T follicular helper cell (primary cell): ENCODE data around the gene ATOH8.

ENCODE experiments used
- DNase-seq: peaks from one replicate; pipeline ENCODE4 v3.0.0-alpha.2; 2020; ENCODE audit warnings: low read depth

Gene ATOH8

DNA sequence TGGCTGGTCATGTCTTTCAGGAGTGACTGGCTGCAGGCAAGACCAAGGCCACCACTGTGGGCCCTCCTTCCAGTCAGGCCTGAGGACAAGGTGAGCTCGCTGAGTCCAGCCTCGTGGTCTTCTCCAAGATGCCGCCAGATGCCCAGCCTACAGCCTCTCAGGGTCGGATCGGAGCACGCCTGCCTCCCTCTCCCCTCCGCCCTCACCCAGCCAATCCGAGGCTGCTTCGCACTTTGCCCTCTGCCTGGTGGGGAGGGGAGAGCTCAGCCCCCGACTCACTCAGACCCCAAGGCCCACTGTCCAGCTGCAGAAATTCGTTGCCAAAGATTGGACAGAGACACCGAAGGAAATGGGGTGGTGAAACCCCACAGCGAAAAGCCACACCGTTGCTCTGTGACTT lies 33.1 kb downstream of the ATOH8 start:
- DNase-seq = no peak

DNA sequence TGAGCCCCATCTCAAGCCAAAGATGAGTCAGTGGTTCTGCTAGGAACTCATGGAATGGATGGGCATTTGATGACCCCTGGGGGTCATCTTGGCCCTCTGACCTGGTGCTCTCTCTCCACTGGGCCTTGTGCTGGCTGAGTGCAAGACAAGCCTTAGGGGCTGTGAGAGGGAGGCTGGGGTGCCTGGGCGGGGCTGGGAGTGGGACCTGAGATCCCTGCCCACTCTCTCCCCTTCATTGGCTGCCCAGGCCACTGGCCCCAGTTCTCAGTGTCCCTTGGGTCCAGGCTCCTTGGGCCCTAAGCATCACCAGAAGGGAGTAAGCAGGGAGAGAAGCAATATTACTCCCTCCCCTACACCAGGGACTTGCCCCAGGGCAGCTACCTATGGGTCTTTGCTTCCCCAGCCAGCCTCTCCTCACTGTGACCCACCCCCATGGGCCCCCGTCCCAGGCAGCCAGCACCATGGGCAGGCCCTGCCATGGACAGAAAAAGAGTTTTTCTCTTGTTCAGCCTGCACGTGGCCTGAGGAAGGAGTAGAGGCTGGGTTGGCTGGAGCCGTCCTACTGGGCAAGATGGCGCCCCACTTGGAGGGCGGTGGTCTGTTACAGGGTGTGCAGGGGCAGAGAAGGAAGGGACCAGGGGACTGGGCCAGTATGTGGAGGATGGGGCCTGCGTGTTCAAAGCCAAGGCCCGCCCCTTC lies 33.6 kb downstream of the ATOH8 start:
- no peak for DNase-seq

DNA sequence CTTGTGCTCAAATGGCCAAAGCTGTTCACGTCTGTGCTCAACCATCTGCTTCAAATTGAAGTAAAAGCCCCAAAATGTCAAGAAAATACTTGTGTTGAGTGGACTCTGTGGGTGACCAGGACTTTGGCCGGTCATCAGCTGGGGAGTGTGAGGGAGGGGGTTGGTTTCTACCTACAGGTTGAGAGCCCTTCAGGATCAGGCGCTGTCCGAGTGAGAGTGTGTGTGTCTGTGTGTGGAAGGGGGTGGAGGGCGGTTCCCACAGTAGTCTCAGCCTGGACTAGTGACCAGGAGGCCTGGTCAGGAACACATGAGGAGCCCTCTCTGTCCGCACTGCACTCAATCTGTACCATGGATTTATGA lies 34.2 kb downstream of the ATOH8 start:
- no peak for DNase-seq

DNA sequence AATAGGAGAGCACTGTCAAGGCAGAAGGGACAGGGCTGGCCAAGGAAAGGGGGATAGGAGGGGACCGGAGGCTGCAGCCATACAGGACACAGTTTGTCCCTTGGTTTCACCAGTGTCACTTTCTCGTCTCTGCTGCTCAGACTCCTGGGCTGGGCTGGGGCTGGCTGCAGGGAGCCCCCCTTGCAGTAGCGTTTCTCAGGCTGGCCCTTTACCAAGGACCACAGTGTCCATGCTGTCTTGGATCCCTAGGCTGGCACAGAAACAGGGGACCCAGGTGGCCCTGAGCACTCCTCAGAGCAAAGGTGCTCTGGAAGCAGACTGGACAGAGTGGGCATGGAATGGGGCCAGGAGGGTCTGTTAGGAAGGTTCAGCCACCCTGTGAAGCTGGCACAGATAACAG lies 34.8 kb downstream of the ATOH8 start:
- no peak for DNase-seq

DNA sequence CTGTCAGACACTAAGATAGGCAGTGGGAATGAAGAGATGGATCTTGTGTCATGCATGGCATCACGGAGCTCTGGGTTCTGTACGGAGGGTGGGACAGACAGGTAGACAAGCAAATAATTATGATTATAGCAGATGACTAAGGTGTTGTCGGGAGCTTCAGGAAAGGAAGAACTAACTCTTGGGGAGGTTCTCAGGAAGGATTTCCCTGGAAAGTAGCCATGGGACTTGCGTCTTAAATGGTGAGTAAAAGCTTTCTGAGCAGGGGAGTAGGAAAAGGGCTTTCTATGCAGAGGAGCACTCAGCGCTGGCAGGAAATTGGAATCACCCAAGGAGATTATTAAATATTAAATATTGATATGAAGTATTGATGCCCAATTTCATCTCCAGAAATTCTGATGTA lies 35.5 kb downstream of the ATOH8 start:
- no peak for DNase-seq

DNA sequence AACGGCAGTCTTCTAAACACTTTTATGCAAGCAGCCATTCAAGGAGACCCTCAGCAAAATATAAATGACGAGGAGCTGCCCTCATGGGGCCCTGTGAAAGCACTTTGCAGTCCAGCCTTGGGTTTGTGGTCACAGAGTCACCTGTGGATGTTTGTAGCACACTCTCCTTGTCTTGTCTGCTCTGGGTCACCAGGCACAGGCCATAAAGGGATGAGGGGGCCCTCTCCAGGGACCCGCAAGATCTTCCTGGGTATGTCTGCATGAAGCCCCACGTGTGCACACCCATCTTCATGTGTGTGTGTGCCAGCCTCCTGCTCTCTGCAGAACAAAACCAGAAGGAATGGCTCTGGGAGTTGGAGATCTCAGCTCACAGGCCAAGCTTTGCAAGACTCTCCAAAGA lies 36.2 kb downstream of the ATOH8 start:
- no peak for DNase-seq

DNA sequence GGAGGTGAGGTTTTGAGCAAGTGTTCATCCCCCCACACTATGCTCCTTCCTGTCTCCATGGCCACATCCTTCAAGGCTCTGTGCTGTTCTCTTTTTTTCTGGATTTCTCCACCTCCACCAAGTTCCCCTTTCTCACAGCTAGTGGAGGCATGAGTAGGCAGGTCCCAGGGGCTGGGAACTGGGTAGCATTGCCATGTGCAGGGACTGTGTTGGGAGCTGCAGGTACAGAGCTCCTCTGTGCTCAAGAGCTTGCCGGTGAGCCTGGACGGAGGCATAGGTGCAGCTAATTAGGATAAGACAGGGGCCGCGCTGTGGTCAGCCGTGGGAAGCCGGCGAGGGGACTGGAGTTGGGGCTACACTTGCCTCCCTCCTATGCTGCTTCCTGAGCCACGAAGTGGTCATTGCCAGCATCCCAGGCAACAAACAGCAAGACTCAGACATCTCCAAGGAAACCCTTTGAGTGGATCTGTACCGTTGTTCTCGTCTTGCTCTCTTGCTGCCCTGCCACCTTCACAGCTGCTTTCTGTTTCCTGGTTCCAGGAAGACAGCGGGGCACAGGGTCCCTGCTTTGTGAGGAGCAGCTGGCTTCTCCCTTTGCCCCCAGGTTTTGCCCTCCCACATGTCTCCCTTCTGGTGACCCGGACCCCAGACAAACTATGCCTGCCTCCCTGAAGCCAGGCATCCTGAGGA lies 36.9 kb downstream of the ATOH8 start:
- DNase-seq = no peak

DNA sequence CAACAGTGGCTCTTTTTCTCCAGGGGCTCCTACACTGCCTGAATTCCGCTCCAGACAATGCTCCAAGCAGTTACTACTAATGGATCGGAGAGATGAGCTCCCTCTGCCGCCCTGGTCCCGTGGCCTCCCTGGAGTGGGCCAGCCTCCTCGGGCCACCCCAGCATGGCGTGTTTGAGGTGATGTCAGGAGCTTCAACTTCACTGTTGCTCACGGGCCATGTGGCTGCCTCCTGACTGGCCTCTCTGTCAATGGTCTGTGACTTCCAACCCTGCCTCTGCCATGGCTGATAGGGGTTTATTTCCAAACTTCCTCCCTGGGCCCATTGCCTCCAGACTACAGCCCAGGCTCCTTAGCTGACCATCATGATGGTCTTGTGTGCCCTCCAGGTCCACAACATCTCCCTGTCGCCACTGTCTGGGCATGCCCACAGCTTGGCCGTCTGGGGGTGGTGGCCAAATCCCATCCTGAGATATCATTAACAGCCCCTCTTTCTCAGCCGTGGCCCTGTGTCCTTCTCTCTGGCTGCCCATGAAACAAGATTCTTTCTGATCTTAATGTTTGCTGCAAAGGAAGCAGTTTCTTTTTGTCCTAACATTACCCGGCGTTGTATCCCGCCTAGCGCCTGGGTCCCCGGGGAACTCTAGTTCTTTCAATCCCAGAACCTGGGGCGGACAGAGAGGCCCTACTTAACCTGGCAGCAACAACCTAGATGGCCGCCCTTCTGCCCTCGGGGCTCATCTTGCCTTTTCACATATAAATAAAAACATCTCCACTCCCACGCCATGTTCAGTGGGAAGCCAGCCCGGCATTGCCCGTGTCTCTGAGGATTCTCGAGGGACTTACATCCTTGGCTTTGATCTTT lies 38.1 kb downstream of the ATOH8 start:
- DNase-seq = no peak

DNA sequence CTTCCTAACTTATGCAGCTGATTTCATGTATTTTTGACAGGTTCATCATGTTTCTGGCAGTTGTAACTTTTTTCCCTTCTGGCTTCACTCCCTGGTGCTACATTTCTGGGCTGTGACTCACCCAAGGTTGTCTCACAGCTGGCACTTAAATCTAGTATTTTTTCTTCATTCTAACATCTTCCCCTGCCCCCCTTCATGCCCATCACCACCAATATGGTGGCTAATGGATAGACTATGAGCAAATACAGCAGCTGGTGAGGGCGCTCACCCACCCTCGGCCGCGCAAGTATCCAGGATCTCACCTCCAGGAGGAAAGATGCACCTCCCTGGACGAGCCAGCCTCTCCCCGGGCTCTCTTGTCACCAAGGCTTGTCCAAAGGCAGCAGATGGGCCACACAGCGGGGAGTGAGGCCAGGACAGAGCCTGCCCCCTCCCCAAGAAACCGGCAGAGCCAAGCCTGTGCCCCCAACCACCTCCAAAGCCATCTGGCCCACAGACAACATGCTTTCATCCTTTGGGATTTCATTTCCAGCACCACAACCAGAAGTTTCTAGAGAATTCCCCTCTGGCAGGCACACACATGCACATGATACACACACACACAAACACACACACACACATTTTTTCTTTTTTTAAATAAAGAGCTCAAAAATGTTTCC lies 39.1 kb downstream of the ATOH8 start:
- DNase-seq = no peak

DNA sequence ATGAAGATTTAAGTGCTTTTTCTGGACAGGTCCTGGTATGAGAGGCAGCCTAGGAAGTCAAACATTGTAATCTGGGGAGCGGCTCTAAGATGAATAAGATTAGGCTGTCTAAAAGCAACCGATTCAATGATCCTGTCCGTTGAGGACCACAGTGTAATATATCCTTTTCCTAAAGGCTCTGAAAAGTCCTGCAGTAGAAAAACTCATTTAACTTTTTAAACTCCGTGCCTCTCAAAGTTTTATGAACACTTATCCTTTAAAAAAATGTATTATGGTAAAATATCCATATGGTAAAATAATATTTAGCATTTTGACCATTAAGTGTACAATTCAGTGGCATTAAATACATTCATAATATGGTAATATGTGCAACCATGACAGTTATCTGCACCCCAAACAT lies 39.8 kb downstream of the ATOH8 start:
- DNase-seq = no peak

DNA sequence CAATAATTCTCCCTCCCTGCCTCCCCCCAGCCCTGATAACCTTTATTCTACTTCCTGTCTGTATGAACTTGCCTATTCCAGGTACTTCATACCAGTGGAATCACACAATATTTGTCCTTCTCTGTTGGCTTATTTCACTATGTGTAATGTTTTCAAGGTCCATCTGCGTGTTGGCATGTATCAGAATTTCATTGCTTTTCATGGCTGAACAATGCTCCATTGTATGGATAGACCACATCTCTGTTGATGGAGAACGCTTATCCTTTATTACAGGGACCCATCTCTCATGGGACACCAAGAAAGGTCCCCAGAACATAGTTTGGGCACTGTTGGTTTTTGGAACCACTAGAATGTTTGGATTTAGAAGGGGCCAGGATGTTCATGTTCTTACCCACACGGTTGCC lies 40.2 kb downstream of the ATOH8 start:
- no peak for DNase-seq

DNA sequence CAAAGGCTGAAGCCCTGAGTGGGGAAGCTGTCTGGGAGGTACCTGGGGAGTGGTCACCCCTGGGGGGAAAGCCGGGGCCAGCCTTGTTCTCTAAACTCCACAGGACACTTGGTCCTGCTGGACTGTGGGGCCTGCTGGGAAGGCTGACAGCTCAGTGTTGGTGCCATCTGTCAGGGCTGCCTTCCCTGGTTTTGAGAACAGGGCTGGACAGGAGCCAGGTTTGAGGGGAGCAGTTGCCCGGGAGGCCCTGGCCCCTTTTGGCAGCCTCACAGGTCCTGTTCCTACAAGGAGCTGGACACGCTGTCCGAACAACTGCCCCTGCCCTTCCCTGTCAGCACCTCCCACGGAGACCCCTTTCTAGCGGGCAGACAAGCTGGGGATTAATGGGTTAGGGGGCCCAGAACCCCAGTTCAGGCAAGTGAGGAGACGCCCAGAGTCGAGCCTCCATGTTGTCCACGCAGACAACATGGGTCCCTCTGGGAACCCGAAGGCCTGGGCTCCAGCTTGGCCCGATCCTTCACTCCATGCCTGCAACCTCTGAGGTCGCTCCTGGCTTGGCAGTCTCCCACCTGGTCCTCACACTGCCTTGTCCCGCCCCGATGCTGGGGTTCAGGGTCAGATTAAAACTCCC lies 40.8 kb downstream of the ATOH8 start:
- DNase-seq = no peak

DNA sequence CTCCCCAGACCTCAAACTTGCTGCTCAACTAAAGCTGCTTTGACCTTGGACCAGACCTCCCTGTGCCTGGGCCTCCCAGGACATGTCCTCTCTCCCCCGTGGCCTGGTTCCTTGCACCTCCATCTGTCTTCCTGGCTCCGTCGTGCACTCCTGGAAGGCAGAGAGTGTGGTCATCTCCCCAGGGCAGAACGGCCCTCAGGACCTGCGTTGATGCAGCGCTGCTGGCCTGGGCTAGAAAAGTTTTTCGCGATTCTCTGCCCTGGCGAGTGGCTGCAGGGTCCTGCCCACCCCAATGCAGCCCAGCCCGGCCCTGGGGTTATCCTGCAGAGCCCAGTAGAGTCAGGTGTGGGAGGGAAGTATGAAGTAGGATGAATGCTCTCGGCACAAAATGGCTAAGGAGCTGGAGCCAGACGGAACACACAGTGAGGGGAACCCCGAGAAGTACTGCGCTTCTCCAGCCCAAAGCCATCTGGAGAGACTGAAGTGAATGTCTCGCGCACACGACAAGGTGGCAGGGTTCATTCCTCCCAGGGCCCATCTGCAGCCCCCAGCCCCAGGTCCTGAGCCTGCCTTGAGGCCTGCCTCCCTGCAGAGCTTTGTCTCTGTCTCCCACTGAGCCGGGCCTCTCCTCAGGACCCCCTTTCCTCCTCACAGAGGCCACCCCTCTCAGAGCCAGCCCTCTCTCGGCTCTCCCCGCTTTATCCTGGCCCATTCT lies 41.7 kb downstream of the ATOH8 start:
- no peak for DNase-seq

DNA sequence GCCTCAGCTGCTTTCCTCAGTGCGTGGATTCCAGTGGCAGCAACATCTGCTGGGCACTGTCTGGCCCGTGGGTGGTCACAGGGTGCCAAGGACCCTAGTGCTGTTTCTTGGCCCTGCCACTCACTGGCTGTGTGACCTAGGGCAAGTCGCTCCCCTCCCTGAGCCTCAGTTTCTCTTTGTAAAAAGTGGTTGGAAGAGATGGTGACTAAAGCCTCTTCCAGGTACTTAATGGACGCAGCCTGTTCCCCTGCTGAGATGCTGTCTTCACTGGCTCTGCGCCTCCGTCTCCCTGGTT lies 42.2 kb downstream of the ATOH8 start:
- no peak for DNase-seq

DNA sequence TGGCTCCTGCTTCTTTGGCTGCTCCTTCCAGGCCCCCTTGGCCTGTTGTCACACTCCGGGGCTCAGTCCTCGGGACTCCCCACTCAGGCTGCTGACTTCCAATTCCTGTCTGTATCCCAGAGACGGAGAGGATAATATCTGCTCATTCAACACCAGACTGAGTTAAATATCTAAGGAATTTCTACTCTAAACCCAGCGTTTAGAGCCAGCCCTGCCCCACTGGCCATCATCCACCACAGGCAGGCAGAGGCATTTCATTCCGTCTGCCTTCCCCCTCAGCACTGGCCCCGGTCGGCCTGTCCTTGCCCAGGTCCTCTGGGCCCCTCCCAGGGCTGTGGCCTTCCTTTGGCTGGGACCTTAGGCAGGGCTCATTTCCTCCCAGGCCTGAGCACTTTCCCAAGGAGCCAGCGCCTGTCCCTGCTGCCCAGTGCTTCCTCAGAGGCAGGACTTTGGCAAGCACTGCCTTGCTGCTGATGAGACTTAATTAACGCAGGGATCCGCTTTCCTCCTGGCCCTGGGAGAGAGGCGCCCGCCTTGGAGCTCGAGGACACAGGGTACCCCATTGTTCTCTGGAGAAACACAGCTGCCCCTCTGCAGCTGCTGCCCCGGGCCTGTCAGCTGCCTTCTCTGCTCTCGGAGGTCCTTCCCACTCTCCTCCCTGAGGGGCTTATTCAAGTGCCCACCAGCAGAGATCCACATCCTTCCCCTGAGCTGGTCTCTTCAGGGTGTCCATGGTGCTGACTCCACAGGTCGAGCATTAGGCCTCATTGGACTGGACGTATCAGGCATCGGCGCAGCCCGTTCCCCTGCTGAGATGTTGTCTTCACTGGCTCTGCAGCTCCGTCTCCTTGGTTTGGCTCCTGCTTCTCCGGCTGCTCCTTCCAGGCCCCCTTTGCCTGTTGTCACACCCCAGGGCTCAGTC lies 42.8 kb downstream of the ATOH8 start:
- DNase-seq = no peak

DNA sequence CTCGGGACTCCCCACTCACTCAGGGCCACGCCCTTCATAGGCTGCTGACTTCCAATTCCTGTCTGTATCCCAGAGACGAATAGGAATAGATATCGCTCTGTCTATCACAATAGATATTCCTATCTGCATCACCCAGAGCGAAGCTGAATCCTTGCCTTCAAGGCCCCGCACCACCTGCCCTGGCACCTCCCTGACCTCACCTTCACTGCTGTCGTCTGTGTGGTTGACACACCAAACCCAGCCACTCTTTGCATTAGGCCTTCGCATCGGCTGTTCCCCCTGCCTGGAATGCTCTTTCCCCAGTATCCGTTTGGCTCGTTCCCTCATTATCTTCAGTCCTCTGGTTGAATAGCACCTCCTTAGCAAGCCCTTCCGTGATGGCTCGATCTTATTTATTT lies 43.5 kb downstream of the ATOH8 start:
- DNase-seq = no peak

DNA sequence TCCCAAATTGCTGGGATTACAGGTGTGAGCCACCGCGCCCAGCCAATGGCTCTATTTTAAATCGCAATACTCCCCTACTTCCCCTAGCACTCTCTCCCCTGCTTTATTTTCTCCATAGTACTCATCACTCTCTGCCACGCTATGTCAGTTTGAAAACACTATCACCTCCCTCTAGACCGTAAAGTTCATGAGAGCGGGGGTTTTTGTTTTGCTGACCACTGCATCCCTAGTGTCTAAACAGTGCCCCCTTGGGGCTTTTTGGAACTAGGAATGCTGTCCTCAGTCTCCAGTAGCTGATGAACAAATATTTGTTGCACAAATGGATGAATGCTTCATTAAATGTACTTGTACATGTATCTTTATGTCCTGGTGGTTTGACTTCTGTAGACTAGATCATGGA lies 44.1 kb downstream of the ATOH8 start:
- DNase-seq = no peak

DNA sequence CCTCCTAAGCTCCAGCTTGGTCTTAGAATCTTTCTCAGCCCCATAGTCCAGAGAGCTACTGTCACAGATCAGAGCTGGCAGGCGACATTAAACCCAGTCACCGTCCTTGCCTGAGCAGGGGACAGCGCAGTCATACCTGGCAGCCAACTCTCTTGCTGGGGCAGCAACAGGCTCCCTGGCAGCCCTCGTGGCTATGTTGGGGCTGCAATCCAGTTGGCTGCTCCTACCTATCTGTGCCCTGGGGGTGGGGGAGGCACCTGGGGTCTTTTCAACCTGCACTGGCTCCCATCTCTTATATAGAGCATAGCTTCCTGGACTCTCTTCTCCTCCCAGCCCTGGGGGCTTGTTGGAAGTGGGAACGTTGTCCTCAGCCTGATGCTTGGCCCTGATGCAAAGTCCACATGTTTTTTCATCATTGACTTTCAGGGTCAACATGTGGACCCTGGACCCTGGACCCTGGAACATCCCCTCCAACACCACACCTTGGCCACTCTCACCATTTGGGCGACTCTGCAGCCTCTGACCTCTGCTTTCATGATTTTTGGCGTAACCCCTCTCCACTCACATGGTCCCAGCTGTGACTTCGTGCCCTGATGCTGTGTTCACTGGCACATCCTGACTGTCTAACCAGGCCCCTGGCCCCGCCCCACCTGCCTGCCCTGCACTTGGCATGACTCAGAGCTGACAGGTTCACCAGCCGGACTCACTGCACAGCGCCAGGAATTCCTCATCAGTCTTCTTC lies 45.6 kb downstream of the ATOH8 start:
- no peak for DNase-seq

DNA sequence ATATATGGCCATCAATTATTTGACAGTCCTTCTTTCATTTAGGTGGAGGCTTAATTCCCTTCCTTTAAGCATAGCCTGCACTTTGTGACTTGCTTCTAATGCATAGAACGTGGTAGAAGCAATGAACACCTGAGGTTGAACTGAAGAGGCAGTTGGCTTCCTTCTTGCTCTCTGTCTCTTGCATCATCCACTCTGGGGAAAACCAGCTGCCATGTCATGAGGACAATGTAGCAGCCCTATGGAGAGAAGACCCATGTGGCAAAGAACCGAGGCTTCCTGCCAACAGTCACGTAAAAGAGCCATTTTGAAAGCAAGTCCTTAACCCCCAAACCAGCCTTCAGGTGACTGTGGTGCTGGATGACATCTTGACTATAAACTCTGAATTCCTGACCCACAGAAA lies 46.8 kb downstream of the ATOH8 start:
- DNase-seq = no peak

DNA sequence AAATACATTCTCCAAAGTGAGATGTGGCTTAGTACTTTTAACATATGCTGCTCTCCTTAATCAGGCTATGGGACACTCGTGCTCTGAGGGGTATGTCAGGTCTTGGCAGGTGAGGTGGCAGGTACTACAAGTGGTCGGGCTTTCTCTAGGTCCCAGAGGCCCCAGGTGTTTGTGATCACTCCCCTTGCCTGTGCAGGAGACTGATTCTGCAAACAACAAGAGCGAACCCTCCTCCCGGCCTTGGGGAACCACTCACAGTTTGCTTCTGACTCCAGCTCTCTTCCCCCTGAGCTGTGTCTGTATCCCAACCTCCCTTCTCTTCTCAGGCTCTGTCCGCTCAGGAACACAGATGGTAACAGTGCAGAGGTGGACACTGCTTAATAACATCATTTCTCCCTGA lies 48.1 kb downstream of the ATOH8 start:
- DNase-seq = no peak
